PC-3 (cell line): ENCODE measurements around the gene CHKB.

Experiments
- CTCF ChIP-seq: fragments of 300-600 bp; sonication (generic); conservative IDR thresholded peaks from 2 replicates; pipeline ENCODE4 v1.5.1; 2017; ENCODE audit warnings: antibody characterized with exemption, low read depth, mild to moderate bottlenecking, low read length
- EZH2 ChIP-seq: fragments of 300-600 bp; sonication (generic); IDR thresholded peaks from one replicate; pipeline ENCODE4 v1.6.1; 2017; ENCODE audit warnings: antibody characterized with exemption, mild to moderate bottlenecking, low read length; ENCODE audit not compliant: unreplicated experiment
- EZH2phosphoT487 ChIP-seq: fragments of 300-600 bp; sonication (generic); IDR thresholded peaks from 2 replicates; pipeline ENCODE4 v1.6.1; 2018; ENCODE audit warnings: mild to moderate bottlenecking, antibody characterized with exemption, low read length, borderline replicate concordance

GRCh38 chr22:50561401-50562358 lies 21.0 kb downstream of the CHKB start:
- TF ChIP-seq EZH2phosphoT487 (no peak), CTCF (no peak), EZH2 (no peak)
